ENCODE data around the gene MYO9B.

GRCh38 chr19:17108453-17108784 is 32.8 kb downstream of the MYO9B start:
- TF ChIP-seq CTCF (IDR thresholded peaks at IDR 0.05; ENCODE audit: poor library complexity) (no peak), EZH2 (IDR thresholded peaks at IDR 0.05; ENCODE audit: borderline replicate concordance) (no peak)

Data from hepatocyte (in vitro differentiated cells).